ENCODE data around the gene ZFYVE16. TPM values are rescaled to one million over a fixed set of nuclear protein-coding genes. Genes with fewer than 3 reads are reported as not detected.

ZFYVE16 gene
- total RNA-seq, 4 donors from 2014 or later, result 37.7 to 53.6 (median 47.4) TPM

GRCh38 chr5:80374188-80374587 is 33.7 kb upstream of the ZFYVE16 start:
- no peak for TF ChIP-seq CTCF (IDR thresholded peaks at IDR 0.05; ENCODE audit: low read depth)

DNA sequence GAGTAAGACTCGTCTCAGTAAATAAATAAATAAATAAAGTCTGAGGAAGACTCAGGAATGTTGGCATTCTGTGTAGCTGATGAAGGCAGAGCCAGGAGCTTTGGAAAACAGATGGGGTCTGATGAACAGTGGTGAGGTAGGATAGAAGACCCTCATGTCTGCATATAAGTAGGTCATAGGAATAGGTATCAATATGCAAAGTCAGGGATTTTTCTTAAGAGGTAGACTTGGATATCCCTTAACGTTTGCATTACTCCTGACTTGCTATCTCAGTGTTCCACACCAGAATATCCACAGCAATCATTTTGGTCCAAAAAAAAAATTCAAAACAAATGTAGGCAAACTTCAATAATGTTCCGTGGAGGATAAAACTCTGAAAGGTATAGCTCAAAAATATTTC is 31.3 kb upstream of the ZFYVE16 start:
- no peak for TF ChIP-seq CTCF (IDR thresholded peaks at IDR 0.05; ENCODE audit: low read depth)

DNA sequence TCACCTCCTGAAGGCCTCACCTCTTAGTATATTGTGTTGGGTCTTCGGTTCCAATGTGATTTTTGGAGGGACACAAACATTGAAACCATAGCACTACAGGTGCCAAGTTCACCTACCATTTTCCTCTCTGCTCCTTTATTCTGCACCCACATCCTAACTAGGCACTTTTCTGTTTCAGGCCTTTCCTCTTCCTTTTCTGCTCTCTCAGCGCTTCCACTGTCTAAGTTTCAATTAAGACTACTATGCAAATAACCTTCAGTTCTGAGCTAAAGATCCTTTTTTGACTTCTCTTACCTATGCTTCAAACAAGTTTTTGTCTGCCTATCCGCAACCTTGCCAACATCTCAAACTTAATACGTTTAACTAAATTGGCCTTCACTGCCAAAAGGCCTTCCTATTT is 25.4 kb upstream of the ZFYVE16 start:
- no peak for TF ChIP-seq CTCF (IDR thresholded peaks at IDR 0.05; ENCODE audit: low read depth)

DNA sequence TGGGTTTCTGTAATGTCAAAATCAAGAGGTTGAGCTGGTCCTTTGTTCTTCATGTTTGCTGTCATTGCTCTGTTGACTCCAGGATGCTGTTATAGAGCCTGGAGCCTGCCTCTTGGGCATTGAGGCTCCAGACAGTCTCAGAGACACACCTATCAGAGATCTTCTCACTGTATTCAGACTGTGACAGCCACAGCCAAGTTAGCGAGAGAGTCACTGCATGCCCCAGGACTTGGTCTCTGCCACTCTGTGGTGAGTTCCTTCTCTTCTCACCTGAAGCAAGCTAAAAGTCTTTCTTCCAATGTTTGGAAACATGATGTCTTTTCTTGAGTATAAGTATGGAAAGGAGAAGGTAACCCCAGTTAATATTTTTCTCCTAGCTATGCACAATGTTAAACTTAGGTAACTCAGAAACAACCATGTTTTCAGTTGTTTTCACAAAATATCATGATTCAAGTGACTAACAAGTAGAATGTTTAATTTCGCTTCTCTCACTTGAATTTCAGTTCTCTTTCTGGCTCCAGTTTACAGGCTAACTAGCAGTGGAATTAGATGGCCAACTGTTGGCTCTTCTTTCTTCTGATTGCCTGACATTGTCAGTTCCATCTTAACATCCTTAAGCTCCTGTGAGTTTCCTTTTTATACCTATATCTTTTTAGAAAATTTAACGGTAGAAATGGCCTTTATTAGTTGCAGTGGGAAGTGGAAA is 20.6 kb upstream of the ZFYVE16 start:
- no peak for TF ChIP-seq CTCF (IDR thresholded peaks at IDR 0.05; ENCODE audit: low read depth)

GRCh38 chr5:80389580-80389979 is 18.3 kb upstream of the ZFYVE16 start:
- TF ChIP-seq CTCF (IDR thresholded peaks at IDR 0.05; ENCODE audit: low read depth), result no peak

GRCh38 chr5:80399526-80400239 is 8.2 kb upstream of the ZFYVE16 start:
- TF ChIP-seq CTCF (IDR thresholded peaks at IDR 0.05; ENCODE audit: low read depth), result no peak

GRCh38 chr5:80403782-80404181 is 4.1 kb upstream of the ZFYVE16 start:
- TF ChIP-seq CTCF (IDR thresholded peaks at IDR 0.05; ENCODE audit: low read depth), result no peak

All from subcutaneous adipose tissue (tissue), 4 donors.